Measurements from ENCODE around the gene INPP4B. TPM values are rescaled to one million over a fixed set of nuclear protein-coding genes. Genes with fewer than 3 reads are reported as not detected.

The INPP4B gene
- total and polyA plus RNA-seq, 2 donors (not counting 1 experiment from before 2014, with no cell fraction given): 19.7 to 22.2 TPM

- Histone ChIP-seq H3K4me1 (ENCODE audit: control insufficient read depth, extremely low read depth, insufficient read depth, low read length) (peaks cover 4% of the 10 kb centered on the region), H4K20me1 (ENCODE audit: control insufficient read depth, extremely low read depth, insufficient read depth, low read length) (no peaks in the 10 kb centered on the region), H3K27ac (ENCODE audit: insufficient read depth, low read length) (no peak overlapping the region), H3K27me3 (ENCODE audit: control insufficient read depth, insufficient read depth, low read length) (no peaks in the 10 kb centered on the region), H3K79me2 (ENCODE audit: control insufficient read depth, insufficient read depth, low read length) (no peaks in the 10 kb centered on the region), H3K36me3 (ENCODE audit: control insufficient read depth, insufficient read depth, low read length) (no peaks in the 10 kb centered on the region), H2AFZ (ENCODE audit: low read length) (no peak overlapping the region), H3K9me3 (ENCODE audit: control insufficient read depth, insufficient read depth, low read depth, low read length) (no peaks in the 10 kb centered on the region), H3K9ac (ENCODE audit: insufficient read depth, low read length) (no peak overlapping the region), H3K4me2 (ENCODE audit: extremely low read depth, insufficient read depth, low read length) (no peak overlapping the region), H3K4me3 (replicated peaks in 1 of 4; ENCODE audit: control extremely low read depth in 1 of 4, insufficient read depth in 1 of 4, low read depth in 3 of 4, low read length in 4 of 4) (no peak overlapping the region)
- TF ChIP-seq, protein P1, sequence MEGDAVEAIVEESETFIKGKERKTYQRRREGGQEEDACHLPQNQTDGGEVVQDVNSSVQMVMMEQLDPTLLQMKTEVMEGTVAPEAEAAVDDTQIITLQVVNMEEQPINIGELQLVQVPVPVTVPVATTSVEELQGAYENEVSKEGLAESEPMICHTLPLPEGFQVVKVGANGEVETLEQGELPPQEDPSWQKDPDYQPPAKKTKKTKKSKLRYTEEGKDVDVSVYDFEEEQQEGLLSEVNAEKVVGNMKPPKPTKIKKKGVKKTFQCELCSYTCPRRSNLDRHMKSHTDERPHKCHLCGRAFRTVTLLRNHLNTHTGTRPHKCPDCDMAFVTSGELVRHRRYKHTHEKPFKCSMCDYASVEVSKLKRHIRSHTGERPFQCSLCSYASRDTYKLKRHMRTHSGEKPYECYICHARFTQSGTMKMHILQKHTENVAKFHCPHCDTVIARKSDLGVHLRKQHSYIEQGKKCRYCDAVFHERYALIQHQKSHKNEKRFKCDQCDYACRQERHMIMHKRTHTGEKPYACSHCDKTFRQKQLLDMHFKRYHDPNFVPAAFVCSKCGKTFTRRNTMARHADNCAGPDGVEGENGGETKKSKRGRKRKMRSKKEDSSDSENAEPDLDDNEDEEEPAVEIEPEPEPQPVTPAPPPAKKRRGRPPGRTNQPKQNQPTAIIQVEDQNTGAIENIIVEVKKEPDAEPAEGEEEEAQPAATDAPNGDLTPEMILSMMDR (conservative IDR thresholded peaks at IDR 0.05 in 1 of 2, IDR thresholded peaks at IDR 0.05 in 1 of 2; ENCODE audit: low read depth in 1 of 2, low read length in 2 of 2): no peak
- no peak for TF ChIP-seq EZH2 (IDR thresholded peaks at IDR 0.05; ENCODE audit: low read length, missing control alignments)
- no peak for DNase-seq (ENCODE audit: low read depth in 2 of 2)
Measured at GRCh38 chr4:142330311-142330710, 515.8 kb downstream of the INPP4B start.

- no peak overlapping the region for H3K9ac ChIP-seq (ENCODE audit: insufficient read depth, low read length)
- DNase-seq (ENCODE audit: low read depth in 2 of 2): no peak
- H3K36me3 ChIP-seq (ENCODE audit: control insufficient read depth, insufficient read depth, low read length): no peaks in the 10 kb centered on the region
- H3K79me2 ChIP-seq (ENCODE audit: control insufficient read depth, insufficient read depth, low read length): no peaks in the 10 kb centered on the region
- TF ChIP-seq EZH2 (IDR thresholded peaks at IDR 0.05; ENCODE audit: low read length, missing control alignments): no peak
- TF ChIP-seq, protein P1 (conservative IDR thresholded peaks at IDR 0.05 in 1 of 2, IDR thresholded peaks at IDR 0.05 in 1 of 2; ENCODE audit: low read depth in 1 of 2, low read length in 2 of 2): no peak
- H3K9me3 ChIP-seq (ENCODE audit: control insufficient read depth, insufficient read depth, low read depth, low read length): no peaks in the 10 kb centered on the region
- H3K4me3 ChIP-seq (replicated peaks in 1 of 4; ENCODE audit: control extremely low read depth in 1 of 4, insufficient read depth in 1 of 4, low read depth in 3 of 4, low read length in 4 of 4): no peak overlapping the region
- no peak overlapping the region for H3K4me2 ChIP-seq (ENCODE audit: extremely low read depth, insufficient read depth, low read length)
- no peaks in the 10 kb centered on the region for H3K27me3 ChIP-seq (ENCODE audit: control insufficient read depth, insufficient read depth, low read length)
- H3K27ac ChIP-seq (ENCODE audit: insufficient read depth, low read length): no peak overlapping the region
- no peaks in the 10 kb centered on the region for H4K20me1 ChIP-seq (ENCODE audit: control insufficient read depth, extremely low read depth, insufficient read depth, low read length)
- no peak overlapping the region for H2AFZ ChIP-seq (ENCODE audit: low read length)
- peaks cover 4% of the 10 kb centered on the region for H3K4me1 ChIP-seq (ENCODE audit: control insufficient read depth, extremely low read depth, insufficient read depth, low read length)
Measured at GRCh38 chr4:142329313-142329712, 516.8 kb downstream of the INPP4B start.

GRCh38 chr4:142326181-142326580 lies 519.9 kb downstream of the INPP4B start:
- no peaks in the 10 kb centered on the region for H3K36me3 ChIP-seq (ENCODE audit: control insufficient read depth, insufficient read depth, low read length)
- no peak overlapping the region for H3K9ac ChIP-seq (ENCODE audit: insufficient read depth, low read length)
- DNase-seq (ENCODE audit: low read depth in 2 of 2): no peak
- H3K27me3 ChIP-seq (ENCODE audit: control insufficient read depth, insufficient read depth, low read length): no peaks in the 10 kb centered on the region
- no peak overlapping the region for H3K27ac ChIP-seq (ENCODE audit: insufficient read depth, low read length)
- H3K79me2 ChIP-seq (ENCODE audit: control insufficient read depth, insufficient read depth, low read length): no peaks in the 10 kb centered on the region
- TF ChIP-seq, protein P1 (conservative IDR thresholded peaks at IDR 0.05 in 1 of 2, IDR thresholded peaks at IDR 0.05 in 1 of 2; ENCODE audit: low read depth in 1 of 2, low read length in 2 of 2): no peak
- TF ChIP-seq EZH2 (IDR thresholded peaks at IDR 0.05; ENCODE audit: low read length, missing control alignments): no peak
- no peak overlapping the region for H3K4me2 ChIP-seq (ENCODE audit: extremely low read depth, insufficient read depth, low read length)
- no peak overlapping the region for H3K4me3 ChIP-seq (replicated peaks in 1 of 4; ENCODE audit: control extremely low read depth in 1 of 4, insufficient read depth in 1 of 4, low read depth in 3 of 4, low read length in 4 of 4)
- no peaks in the 10 kb centered on the region for H3K9me3 ChIP-seq (ENCODE audit: control insufficient read depth, insufficient read depth, low read depth, low read length)
- H2AFZ ChIP-seq (ENCODE audit: low read length): no peak overlapping the region
- H4K20me1 ChIP-seq (ENCODE audit: control insufficient read depth, extremely low read depth, insufficient read depth, low read length): no peaks in the 10 kb centered on the region
- peaks cover 1% of the 10 kb centered on the region for H3K4me1 ChIP-seq (ENCODE audit: control insufficient read depth, extremely low read depth, insufficient read depth, low read length)

Measured in fibroblast of lung (primary cell).